ENCODE measurements around the gene MACROD1.

MACROD1 gene

DNA sequence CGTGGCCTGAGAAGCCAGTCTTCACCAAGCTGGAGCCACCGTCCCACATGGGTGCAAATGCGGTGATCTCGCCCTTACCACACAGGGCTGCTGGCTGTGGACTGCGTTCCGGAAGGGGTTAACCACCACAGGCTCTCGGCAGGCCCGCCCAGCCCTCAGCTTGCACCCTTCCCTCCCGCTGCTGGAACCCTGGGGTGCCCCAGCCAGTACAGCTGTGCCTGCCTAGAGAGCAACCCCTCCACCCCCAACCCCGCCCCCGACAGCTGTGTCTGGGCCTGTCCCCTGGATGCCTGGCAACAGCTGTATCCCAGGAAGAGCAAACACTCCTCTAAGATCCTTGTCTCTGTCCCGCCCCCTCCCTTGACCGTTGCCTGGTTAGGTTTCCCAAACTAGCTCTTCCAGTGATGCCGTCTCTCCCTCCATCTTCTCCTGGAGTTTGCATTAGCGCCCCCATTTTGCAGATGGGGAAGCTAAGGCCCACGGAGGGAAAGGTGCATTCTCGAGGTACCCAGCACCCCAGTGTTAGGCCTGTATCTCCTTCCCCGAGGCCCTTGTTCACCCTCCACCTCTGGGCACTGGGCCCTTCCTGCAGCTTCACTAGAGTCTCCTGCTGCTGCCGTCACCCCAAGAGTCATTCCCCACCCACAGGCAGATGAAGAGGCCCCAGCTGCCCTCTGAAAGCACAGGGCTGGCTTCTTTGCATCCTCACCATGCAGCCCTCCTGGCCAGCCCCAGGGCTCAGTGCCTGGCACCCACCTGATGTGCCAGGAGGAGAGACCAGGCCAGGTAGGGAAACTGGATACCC, 204.1 kb downstream of the MACROD1 start:
- no peak for DNase-seq (ENCODE audit: low read depth, low spot score)

DNA sequence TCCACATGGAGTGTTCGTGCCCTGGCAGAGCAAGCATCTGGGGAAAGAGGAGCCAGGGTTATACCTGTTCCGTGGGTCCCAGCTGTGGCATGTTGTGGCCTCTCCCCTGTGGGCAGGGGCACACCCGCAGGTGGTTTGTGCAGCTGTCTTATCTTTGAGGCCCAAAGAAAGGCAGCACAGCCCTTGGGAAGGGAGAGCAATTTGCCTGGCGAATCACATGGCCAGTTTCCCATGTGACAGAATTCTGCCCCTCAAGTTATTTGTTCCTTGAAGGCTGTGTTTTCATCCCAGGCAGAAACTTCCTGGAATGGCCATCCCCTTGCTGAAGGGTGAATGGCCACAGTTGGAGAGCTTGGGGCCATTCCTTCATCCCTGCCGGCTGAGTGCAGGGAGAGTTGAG, 207.9 kb downstream of the MACROD1 start:
- no peak for DNase-seq (ENCODE audit: low read depth, low spot score)

DNA sequence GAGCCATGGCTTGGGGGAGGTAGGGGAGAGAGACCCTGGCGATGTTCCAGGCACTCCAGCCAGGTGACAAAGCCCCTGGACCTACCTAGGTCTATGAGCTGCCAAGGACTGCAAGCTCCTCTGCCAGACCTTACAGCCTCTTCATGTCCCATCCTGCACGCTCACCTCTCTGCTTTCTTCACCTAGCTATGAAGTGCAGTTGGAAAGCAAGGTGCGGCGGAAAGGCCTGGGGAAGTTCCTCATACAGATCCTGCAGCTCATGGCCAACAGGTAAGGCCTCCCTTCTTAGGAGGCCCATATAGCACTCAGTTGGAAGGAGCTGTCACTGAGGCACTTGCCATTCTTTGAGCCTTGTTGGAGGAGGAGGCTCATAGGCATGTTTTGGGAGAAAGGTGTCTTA, 213.3 kb downstream of the MACROD1 start:
- DNase-seq (ENCODE audit: low read depth, low spot score) = no peak

DNA sequence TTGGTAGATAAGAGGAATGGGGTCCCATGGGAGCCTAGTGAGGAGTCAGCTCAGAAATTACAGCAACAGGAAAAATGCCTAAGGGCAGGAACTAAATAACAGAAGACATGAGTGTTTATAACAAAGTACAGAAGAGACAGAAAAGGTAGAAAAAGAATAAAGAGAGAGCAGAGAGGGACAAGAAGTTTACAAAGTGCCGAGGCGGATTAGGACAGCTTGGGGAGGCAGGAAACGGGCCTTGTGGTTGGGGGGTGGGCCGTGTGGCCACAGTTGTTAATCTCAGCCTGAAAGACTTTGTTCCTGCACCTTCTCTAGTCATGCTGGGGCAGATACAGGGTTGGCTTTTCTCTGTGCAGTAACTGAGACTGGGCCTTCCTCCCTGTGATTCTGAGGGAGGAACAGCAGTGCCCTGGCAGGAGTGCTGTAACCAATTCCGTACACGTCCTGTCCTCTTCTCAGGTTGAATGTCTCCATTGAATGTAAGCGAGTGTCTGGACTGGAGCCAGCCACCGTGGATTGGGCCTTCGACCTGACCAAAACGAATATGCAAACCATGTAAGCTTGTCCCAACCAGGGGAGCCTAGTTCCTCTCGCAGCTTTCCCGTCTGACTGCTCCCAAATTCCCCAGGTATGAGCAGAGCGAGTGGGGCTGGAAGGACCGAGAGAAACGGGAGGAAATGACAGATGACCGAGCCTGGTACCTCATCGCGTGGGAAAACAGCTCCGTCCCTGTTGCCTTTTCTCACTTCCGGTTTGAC, 214.0 kb downstream of the MACROD1 start:
- no peak for DNase-seq (ENCODE audit: low read depth, low spot score)
